ENCODE measurements around the gene ANKRD63. TPM values are rescaled to one million over a fixed set of nuclear protein-coding genes. Genes with fewer than 3 reads are reported as not detected.

The ANKRD63 gene
- total RNA-seq, 4 donors from 2014 or later = not detected

DNA sequence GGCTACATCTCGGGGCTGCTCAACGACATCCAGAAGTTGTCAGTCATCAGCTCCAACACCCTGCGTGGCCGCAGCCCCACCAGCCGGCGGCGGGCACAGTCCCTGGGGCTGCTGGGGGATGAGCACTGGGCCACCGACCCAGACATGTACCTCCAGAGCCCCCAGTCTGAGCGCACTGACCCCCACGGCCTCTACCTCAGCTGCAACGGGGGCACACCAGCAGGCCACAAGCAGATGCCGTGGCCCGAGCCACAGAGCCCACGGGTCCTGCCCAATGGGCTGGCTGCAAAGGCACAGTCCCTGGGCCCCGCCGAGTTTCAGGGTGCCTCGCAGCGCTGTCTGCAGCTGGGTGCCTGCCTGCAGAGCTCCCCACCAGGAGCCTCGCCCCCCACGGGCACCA, 17.0 kb downstream of the ANKRD63 start:
- no peaks in the 10 kb centered on the region for H3K4me1 ChIP-seq
- H3K9me3 ChIP-seq = no peaks in the 10 kb centered on the region
- no peaks in the 10 kb centered on the region for H3K36me3 ChIP-seq
- no peak overlapping the region for H3K27ac ChIP-seq
- TF ChIP-seq CTCF (IDR thresholded peaks at IDR 0.05) (no peak), EP300 (IDR thresholded peaks at IDR 0.05) (no peak), POLR2A (IDR thresholded peaks at IDR 0.05) (no peak)
- DNase-seq (ENCODE audit: low spot score in 2 of 2) = no peak
- no peaks in the 10 kb centered on the region for H3K27me3 ChIP-seq
- H3K4me3 ChIP-seq = no peak overlapping the region
- 92 to 93% methylated on average over 10 to 20 of the region's 20 CpGs for WGBS, 2 donors

DNA sequence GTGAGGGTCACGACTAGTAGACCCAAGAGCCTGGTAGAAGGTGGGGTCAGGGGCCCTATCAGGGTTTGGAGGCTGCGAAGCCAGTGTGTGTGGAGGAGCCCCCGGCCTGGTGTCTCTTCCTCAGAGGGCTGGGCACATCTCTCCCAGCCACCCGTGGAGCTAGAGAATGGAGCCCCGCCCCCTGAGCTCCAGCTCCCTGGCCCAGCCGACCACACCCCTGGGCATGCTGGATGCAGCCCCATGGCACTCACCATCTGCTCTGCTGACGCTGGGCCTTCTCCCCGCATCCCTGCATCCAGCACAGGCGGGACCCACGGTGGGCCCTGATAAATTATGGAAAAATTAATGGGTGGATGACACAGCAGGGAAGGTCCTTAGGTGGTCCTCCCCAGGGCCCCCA, 17.5 kb downstream of the ANKRD63 start:
- Histone ChIP-seq H3K9me3 (no peaks in the 10 kb centered on the region), H3K36me3 (no peaks in the 10 kb centered on the region), H3K27ac (no peak overlapping the region), H3K27me3 (no peaks in the 10 kb centered on the region), H3K4me1 (no peaks in the 10 kb centered on the region), H3K4me3 (no peak overlapping the region)
- TF ChIP-seq POLR2A (IDR thresholded peaks at IDR 0.05) (no peak), EP300 (IDR thresholded peaks at IDR 0.05) (no peak), CTCF (IDR thresholded peaks at IDR 0.05) (no peak)
- no peak for DNase-seq (ENCODE audit: low spot score in 2 of 2)
- 76 to 78% methylated on average over 10 of the region's 10 CpGs for WGBS, 2 donors

DNA sequence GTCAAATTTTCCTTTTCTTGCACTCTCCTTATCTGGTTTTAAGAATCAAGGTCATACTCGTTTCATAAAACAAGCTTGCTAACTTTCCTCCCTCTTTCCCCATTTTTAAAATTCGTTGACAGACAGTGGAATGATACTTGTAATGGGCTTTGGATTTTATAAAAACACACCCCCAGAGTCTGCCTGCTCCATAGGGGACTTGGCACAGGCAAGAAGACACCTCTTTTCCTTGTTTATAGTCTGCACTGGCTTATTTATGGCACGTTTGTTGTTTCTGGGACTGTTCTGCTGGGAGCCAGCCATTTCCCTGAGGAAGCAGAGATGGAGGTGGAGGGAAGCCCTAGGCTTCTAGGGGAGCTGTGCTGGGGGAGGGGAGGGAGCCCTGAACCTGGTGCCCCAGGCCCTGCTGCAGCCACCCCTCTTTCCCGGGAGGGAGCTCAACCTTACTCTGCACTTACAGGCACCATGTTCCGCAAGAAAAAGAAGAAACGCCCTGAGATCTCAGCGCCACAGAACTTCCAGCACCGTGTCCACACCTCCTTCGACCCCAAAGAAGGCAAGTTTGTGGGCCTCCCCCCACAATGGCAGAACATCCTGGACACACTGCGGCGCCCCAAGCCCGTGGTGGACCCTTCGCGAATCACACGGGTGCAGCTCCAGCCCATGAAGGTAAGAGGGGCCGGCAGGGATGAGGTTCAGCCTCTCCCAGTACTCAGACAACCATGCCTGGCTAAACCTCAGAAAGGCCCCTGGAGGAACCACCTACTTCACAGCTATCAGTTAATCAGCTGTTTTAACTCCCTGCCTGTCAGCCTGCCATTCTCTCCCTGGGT, 18.3 kb downstream of the ANKRD63 start:
- H3K4me1 ChIP-seq = no peaks in the 10 kb centered on the region
- no peak overlapping the region for H3K4me3 ChIP-seq
- no peak overlapping the region for H3K27ac ChIP-seq
- TF ChIP-seq EP300 (IDR thresholded peaks at IDR 0.05) = no peak
- WGBS, 2 donors = 79 to 80% methylated on average over 13 to 16 of the region's 16 CpGs
- H3K9me3 ChIP-seq = no peaks in the 10 kb centered on the region
- H3K27me3 ChIP-seq = no peaks in the 10 kb centered on the region
- DNase-seq (ENCODE audit: low spot score in 2 of 2) = no peak
- H3K36me3 ChIP-seq = no peaks in the 10 kb centered on the region

- no peaks in the 10 kb centered on the region for H3K4me1 ChIP-seq
- no peak overlapping the region for H3K27ac ChIP-seq
- H3K9me3 ChIP-seq = no peaks in the 10 kb centered on the region
- DNase-seq (ENCODE audit: low spot score in 2 of 2) = no peak
- no peaks in the 10 kb centered on the region for H3K27me3 ChIP-seq
- no peak overlapping the region for H3K4me3 ChIP-seq
- TF ChIP-seq POLR2A (IDR thresholded peaks at IDR 0.05) = no peak
- TF ChIP-seq EP300 (IDR thresholded peaks at IDR 0.05) = no peak
- no peak for TF ChIP-seq CTCF (IDR thresholded peaks at IDR 0.05)
- H3K36me3 ChIP-seq = no peaks in the 10 kb centered on the region
- WGBS, 2 donors = 58 to 62% methylated on average over 12 of the region's 12 CpGs
Observed at GRCh38 chr15:40263024-40263754, 19.7 kb downstream of the ANKRD63 start.

GRCh38 chr15:40259021-40259420, 23.8 kb downstream of the ANKRD63 start:
- WGBS, 2 donors = 61 to 68% methylated on average over 7 of the region's 7 CpGs
- no peak overlapping the region for H3K4me3 ChIP-seq
- H3K27ac ChIP-seq = no peak overlapping the region
- no peak for DNase-seq (ENCODE audit: low spot score in 2 of 2)
- TF ChIP-seq POLR2A (IDR thresholded peaks at IDR 0.05) = no peak
- no peak for TF ChIP-seq EP300 (IDR thresholded peaks at IDR 0.05)
- TF ChIP-seq CTCF (IDR thresholded peaks at IDR 0.05) = no peak
- H3K36me3 ChIP-seq = no peaks in the 10 kb centered on the region
- H3K4me1 ChIP-seq = no peaks in the 10 kb centered on the region
- H3K9me3 ChIP-seq = no peaks in the 10 kb centered on the region
- peaks cover 0 to 22% of the 10 kb centered on the region in 2 donors for H3K27me3 ChIP-seq

All from tibial nerve (tissue), 4 donors.